Mesenchymal stem cell (in vitro differentiated cells and primary cell): Measurements from ENCODE around the gene ST6GALNAC3.

Experiments
- DNase-seq: peaks from one replicate; pipeline ENCODE4 v3.0.0-alpha.2; 2013
- H2AFZ ChIP-seq: one replicate; pipeline ENCODE4 v1.6.1; 2013; ENCODE audit warnings: low read depth, mild to moderate bottlenecking, control low read depth, inconsistent platforms, low read length, moderate library complexity
- H2AK5ac ChIP-seq: 2 replicates; pipeline ENCODE4 v1.6.1; 2013; ENCODE audit warnings: low read length, moderate library complexity, mild to moderate bottlenecking, inconsistent platforms; ENCODE audit not compliant: severe bottlenecking
- H2BK120ac ChIP-seq: one replicate; pipeline ENCODE4 v1.6.1; 2013; ENCODE audit warnings: low read depth, mild to moderate bottlenecking, inconsistent platforms, low read length, moderate library complexity
- H2BK12ac ChIP-seq, 2 experiments: one replicate each; pipeline ENCODE4 v1.6.1; 2013; ENCODE audit warnings: inconsistent platforms in 2 of 2, low read length in 2 of 2, mild to moderate bottlenecking in 2 of 2, moderate library complexity in 2 of 2, control low read depth in 1 of 2
- H2BK15ac ChIP-seq: one replicate; pipeline ENCODE4 v1.6.1; 2013; ENCODE audit warnings: mild to moderate bottlenecking, low read depth, inconsistent platforms; ENCODE audit not compliant: poor library complexity, severe bottlenecking
- H2BK5ac ChIP-seq: 2 replicates; pipeline ENCODE4 v1.6.1; 2013; ENCODE audit warnings: low read depth, mild to moderate bottlenecking, low read length, control low read depth, inconsistent platforms; ENCODE audit not compliant: poor library complexity, severe bottlenecking
- H3K14ac ChIP-seq, 2 experiments: one replicate each; pipeline ENCODE4 v1.6.1; 2013; ENCODE audit warnings: inconsistent platforms in 2 of 2, low read length in 2 of 2, control low read depth in 1 of 2, mild to moderate bottlenecking in 1 of 2, moderate library complexity in 1 of 2
- H3K18ac ChIP-seq, 2 experiments: one replicate each; pipeline ENCODE4 v1.6.1; 2013; ENCODE audit warnings: inconsistent platforms in 2 of 2, low read length in 2 of 2, control low read depth in 1 of 2, low read depth in 1 of 2, mild to moderate bottlenecking in 1 of 2
- H3K23ac ChIP-seq, 2 experiments: one replicate each; pipeline ENCODE4 v1.6.1; 2013; ENCODE audit warnings: inconsistent platforms in 2 of 2, low read length in 2 of 2, mild to moderate bottlenecking in 2 of 2, moderate library complexity in 2 of 2, control low read depth in 1 of 2
- H3K27ac ChIP-seq: 2 replicates; pipeline ENCODE4 v1.5.1; 2013; ENCODE audit warnings: mild to moderate bottlenecking, moderate library complexity, low read length, control low read depth, inconsistent platforms; ENCODE audit not compliant: poor library complexity, severe bottlenecking
- H3K27me3 ChIP-seq, 2 experiments: 2 replicates each; pipeline versions ENCODE4 v1.6.1 to v1.7.0; 2013; ENCODE audit warnings: low read length in 2 of 2, mild to moderate bottlenecking in 2 of 2, moderate library complexity in 2 of 2, control low read depth in 1 of 2, inconsistent platforms in 1 of 2; ENCODE audit not compliant: control insufficient read depth in 1 of 2, insufficient read depth in 1 of 2
- H3K36me3 ChIP-seq, 2 experiments: 2 replicates each; pipeline versions ENCODE4 v1.6.1 to v1.7.0; 2013; ENCODE audit warnings: low read length in 2 of 2, control low read depth in 1 of 2, inconsistent platforms in 1 of 2, low read depth in 1 of 2, mild to moderate bottlenecking in 1 of 2; ENCODE audit not compliant: insufficient read depth in 2 of 2, control insufficient read depth in 1 of 2
- H3K4ac ChIP-seq, 2 experiments: one replicate each; pipeline ENCODE4 v1.6.1; 2013; ENCODE audit warnings: inconsistent platforms in 2 of 2, low read length in 2 of 2, mild to moderate bottlenecking in 2 of 2, moderate library complexity in 2 of 2, control low read depth in 1 of 2, low read depth in 1 of 2
- H3K4me1 ChIP-seq: 2 replicates; pipeline ENCODE4 v1.6.1; 2013; ENCODE audit warnings: low read depth, low read length, control low read depth; ENCODE audit not compliant: control insufficient read depth, insufficient read depth
- H3K4me2 ChIP-seq: 2 replicates; pipeline ENCODE4 v1.6.1; 2013; ENCODE audit warnings: low read length, mild to moderate bottlenecking, inconsistent platforms; ENCODE audit not compliant: poor library complexity, severe bottlenecking
- H3K4me3 ChIP-seq, 2 experiments: 2 replicates each; pipeline versions ENCODE4 v1.5.1 to v1.7.0; 2013; ENCODE audit warnings: low read length in 2 of 2, mild to moderate bottlenecking in 2 of 2, control low read depth in 1 of 2, low read depth in 1 of 2; ENCODE audit not compliant: insufficient read depth in 1 of 2
- H3K79me1 ChIP-seq: replicated peaks from 2 replicates; pipeline ENCODE4 v1.6.1; 2013; ENCODE audit warnings: mild to moderate bottlenecking, control low read depth, low read length, inconsistent platforms; ENCODE audit not compliant: poor library complexity, severe bottlenecking
- H3K9ac ChIP-seq: 2 replicates; pipeline ENCODE4 v1.7.0; 2013; ENCODE audit warnings: mild to moderate bottlenecking, low read length, moderate library complexity
- H3K9me3 ChIP-seq: 2 replicates; pipeline ENCODE4 v1.7.0; 2013; ENCODE audit warnings: mild to moderate bottlenecking, low read length; ENCODE audit not compliant: control insufficient read depth
- H4K8ac ChIP-seq: one replicate; pipeline ENCODE4 v1.6.1; 2013; ENCODE audit warnings: inconsistent platforms, mild to moderate bottlenecking, low read length, moderate library complexity
- H4K91ac ChIP-seq: one replicate; pipeline ENCODE4 v1.6.1; 2013; ENCODE audit warnings: mild to moderate bottlenecking, low read length, inconsistent platforms
- WGBS: methylation state at CpG from one replicate; pipeline ENCODE4 v1.1.7; 2013; ENCODE audit warnings: mixed read lengths; 5-methylcytosine and 5-hydroxymethylcytosine counted together

ST6GALNAC3 gene

DNA sequence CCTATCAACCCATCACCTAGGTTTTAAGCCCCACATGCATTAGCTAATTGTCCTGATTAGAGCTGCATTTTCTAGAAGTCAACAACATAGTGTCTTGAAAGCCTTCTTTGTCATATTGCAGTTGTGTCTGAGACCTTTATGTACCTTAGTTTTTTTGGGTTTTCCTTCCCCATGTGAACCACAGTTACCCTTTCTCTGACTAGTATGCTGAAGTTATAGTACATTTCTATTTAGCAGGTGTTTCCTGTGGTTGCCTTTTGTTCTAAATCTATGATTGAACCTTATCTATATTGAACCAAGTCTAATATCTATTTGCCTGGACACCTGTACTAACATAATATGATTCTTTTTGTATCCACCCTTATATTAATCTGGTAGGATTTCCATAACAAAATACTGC is 135.6 kb downstream of the ST6GALNAC3 start:
- no peak overlapping the region for H2BK15ac ChIP-seq
- H2AK5ac ChIP-seq: no peak overlapping the region

DNA sequence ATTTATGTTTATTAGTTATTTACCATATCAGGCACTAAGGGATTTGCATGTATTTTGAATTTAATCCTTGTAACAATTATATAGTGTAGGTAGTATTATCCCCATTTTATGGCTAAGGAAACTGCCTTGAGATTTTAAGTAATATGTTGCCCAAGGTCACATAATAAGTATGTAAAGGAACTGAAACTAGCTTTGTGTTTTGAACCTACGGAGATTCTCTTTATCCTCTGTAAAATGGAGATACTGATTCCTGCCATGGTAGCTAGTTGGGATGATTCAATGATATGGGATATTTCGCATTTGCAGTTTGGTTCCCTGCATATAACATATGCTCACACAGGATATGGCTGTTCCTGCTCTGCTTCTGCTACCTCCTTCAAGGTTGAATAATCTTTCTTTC is 144.3 kb downstream of the ST6GALNAC3 start:
- no peak overlapping the region for H2BK120ac ChIP-seq
- no peak overlapping the region for H2AFZ ChIP-seq
- H4K8ac ChIP-seq: no peak overlapping the region
- H3K9me3 ChIP-seq: peaks cover 4% of the 10 kb centered on the region
- H3K14ac ChIP-seq: no peak overlapping the region
- WGBS: 76% methylated on average over 2 of the region's 2 CpGs
- no peaks in the 10 kb centered on the region for H3K79me1 ChIP-seq
- no peak overlapping the region for H3K4me2 ChIP-seq
- no peak overlapping the region for H3K27ac ChIP-seq
- H3K23ac ChIP-seq: no peak overlapping the region
- H3K9ac ChIP-seq: no peak overlapping the region
- no peak overlapping the region for H2BK5ac ChIP-seq
- no peaks in the 10 kb centered on the region for H3K4me1 ChIP-seq
- H3K4me3 ChIP-seq: no peak overlapping the region
- no peaks in the 10 kb centered on the region for H3K36me3 ChIP-seq
- H2AK5ac ChIP-seq: no peak overlapping the region
- no peaks in the 10 kb centered on the region for H3K27me3 ChIP-seq
- no peak overlapping the region for H4K91ac ChIP-seq
- no peak for DNase-seq
- H3K4ac ChIP-seq: no peak overlapping the region
- H2BK15ac ChIP-seq: no peak overlapping the region
- no peak overlapping the region for H2BK12ac ChIP-seq
- no peak overlapping the region for H3K18ac ChIP-seq

More for the DNA sequence above, 135.6 kb downstream of the ST6GALNAC3 start:
- Histone ChIP-seq H3K4me3 (no peak overlapping the region), H3K36me3 (no peaks in the 10 kb centered on the region), H3K18ac (no peak overlapping the region), H3K27me3 (no peaks in the 10 kb centered on the region), H3K4me1 (no peaks in the 10 kb centered on the region), H2BK5ac (no peak overlapping the region), H3K14ac (no peak overlapping the region), H3K4me2 (no peak overlapping the region), H3K23ac (no peak overlapping the region), H3K27ac (no peak overlapping the region), H2BK120ac (no peak overlapping the region), H3K9me3 (no peaks in the 10 kb centered on the region), H3K79me1 (no peaks in the 10 kb centered on the region), H3K9ac (no peak overlapping the region), H2BK12ac (no peak overlapping the region), H4K8ac (no peak overlapping the region), H4K91ac (no peak overlapping the region), H2AFZ (no peak overlapping the region), H3K4ac (no peak overlapping the region)
- DNase-seq: no peak

DNA sequence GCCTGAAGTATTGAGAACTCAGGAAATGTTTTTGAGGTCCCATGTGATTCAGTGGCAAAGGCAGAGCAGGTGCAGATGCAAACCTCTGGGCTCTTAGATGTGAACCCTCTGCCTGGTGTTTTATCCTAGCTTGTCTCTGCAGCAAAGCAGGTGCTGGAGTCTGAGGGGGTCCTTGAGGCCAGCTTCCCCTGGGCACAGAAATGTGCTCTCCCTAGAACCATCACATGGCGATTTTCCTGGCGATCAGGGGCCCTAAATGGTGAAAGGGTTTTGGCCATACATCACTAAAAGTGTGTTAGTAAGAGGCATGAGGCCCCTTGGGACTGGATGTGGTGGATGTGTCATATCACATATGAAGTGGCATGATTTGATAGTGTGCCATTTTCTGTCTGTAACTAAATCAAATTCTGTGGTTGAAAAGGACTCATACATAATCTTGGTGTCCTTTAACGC is 144.8 kb downstream of the ST6GALNAC3 start:
- no peak overlapping the region for H2AFZ ChIP-seq
- no peak overlapping the region for H3K14ac ChIP-seq

DNA sequence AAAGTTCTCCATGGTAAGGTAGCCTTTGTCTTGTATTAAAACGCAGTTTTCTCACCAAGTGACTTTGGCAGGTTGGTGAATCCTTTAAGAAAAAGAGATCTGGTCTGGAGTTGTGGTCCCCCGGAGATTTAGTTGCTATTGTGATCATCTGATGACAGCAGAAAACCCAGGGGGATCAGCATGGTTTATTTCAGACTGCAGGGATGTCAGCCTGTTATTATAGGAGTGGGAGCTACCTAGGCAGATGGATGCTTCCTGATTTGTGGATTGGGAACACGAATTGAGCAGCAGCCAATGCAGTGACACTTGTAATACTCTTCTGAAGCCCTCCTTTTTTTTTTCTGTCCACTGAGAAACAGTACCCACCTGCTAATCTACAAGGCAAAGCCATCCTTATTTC is 150.2 kb downstream of the ST6GALNAC3 start:
- Histone ChIP-seq H4K8ac (no peak overlapping the region), H2AK5ac (no peak overlapping the region), H3K23ac (no peak overlapping the region), H3K27ac (no peak overlapping the region), H2BK15ac (no peak overlapping the region), H2BK12ac (no peak overlapping the region), H3K4me2 (no peak overlapping the region), H2AFZ (no peak overlapping the region), H3K27me3 (no peaks in the 10 kb centered on the region), H2BK120ac (no peak overlapping the region), H4K91ac (no peak overlapping the region), H3K79me1 (no peaks in the 10 kb centered on the region), H3K4me1 (no peaks in the 10 kb centered on the region), H3K9ac (no peak overlapping the region), H3K18ac (no peak overlapping the region), H3K4me3 (no peak overlapping the region), H3K36me3 (no peaks in the 10 kb centered on the region), H3K14ac (no peak overlapping the region), H2BK5ac (no peak overlapping the region), H3K4ac (no peak overlapping the region), H3K9me3 (peaks cover 4% of the 10 kb centered on the region)
- WGBS: 51% methylated on average over 3 of the region's 3 CpGs
- no peak for DNase-seq

More for the DNA sequence above, 144.8 kb downstream of the ST6GALNAC3 start:
- Histone ChIP-seq H2AK5ac (no peak overlapping the region), H3K18ac (no peak overlapping the region), H3K9ac (no peak overlapping the region), H3K23ac (no peak overlapping the region), H3K4me2 (no peak overlapping the region), H3K4ac (no peak overlapping the region), H3K4me3 (no peak overlapping the region), H3K36me3 (no peaks in the 10 kb centered on the region), H3K27me3 (no peaks in the 10 kb centered on the region), H2BK120ac (no peak overlapping the region), H2BK5ac (no peak overlapping the region), H3K79me1 (no peaks in the 10 kb centered on the region), H3K9me3 (peaks cover 4% of the 10 kb centered on the region), H4K8ac (no peak overlapping the region), H2BK15ac (no peak overlapping the region), H3K4me1 (no peaks in the 10 kb centered on the region), H3K27ac (no peak overlapping the region), H2BK12ac (no peak overlapping the region), H4K91ac (no peak overlapping the region)
- no peak for DNase-seq
- WGBS: 91% methylated on average over 3 of the region's 3 CpGs
